Fibroblast of lung (primary cell): ENCODE data around the gene TGFBR3. TPM values are rescaled to one million over a fixed set of nuclear protein-coding genes. Genes with fewer than 3 reads are reported as not detected.
A peak's percentile ranks its signal among the peaks of the same experiment; 100 is the strongest.

ENCODE experiments used
- DNase-seq, 2 donors: peaks; one replicate each; pipeline versions ENCODE4 v3.0.0 to v3.0.0-alpha.2; 2010; ENCODE audit warnings: low read depth in 2 of 2
- H2AFZ ChIP-seq: 2 replicates; pipeline ENCODE4 v1.5.1; 2012; ENCODE audit warnings: low read length, control low read depth, inconsistent platforms
- H3K27ac ChIP-seq: 2 replicates; pipeline ENCODE4 v1.5.1; 2011; ENCODE audit warnings: low read length, control low read depth; ENCODE audit not compliant: insufficient read depth
- H3K27me3 ChIP-seq: 2 replicates; pipeline ENCODE4 v1.5.1; 2011; ENCODE audit warnings: mild to moderate bottlenecking, low read length; ENCODE audit not compliant: control insufficient read depth, insufficient read depth
- H3K36me3 ChIP-seq: 2 replicates; pipeline ENCODE4 v1.5.1; 2011; ENCODE audit warnings: low read length; ENCODE audit not compliant: control insufficient read depth, insufficient read depth
- H3K4me1 ChIP-seq: 2 replicates; pipeline ENCODE4 v1.5.1; 2011; ENCODE audit warnings: low read length; ENCODE audit not compliant: control insufficient read depth, insufficient read depth; ENCODE audit errors: extremely low read depth
- H3K4me2 ChIP-seq: 2 replicates; pipeline ENCODE4 v1.5.1; 2011; ENCODE audit warnings: low read length, control low read depth; ENCODE audit not compliant: insufficient read depth; ENCODE audit errors: extremely low read depth
- H3K4me3 ChIP-seq, 4 experiments: fragments of 200-600 bp in 1 of 4; sonication (generic) in 1 of 4; replicated peaks in 1 of 4; 2 replicates each; pipeline ENCODE4 v1.5.1; 2011 to 2016; ENCODE audit warnings: low read length in 4 of 4, low read depth in 3 of 4, mild to moderate bottlenecking in 3 of 4, control low read depth in 2 of 4, inconsistent platforms in 1 of 4, mixed read lengths in 1 of 4; ENCODE audit not compliant: insufficient read depth in 1 of 4; ENCODE audit errors: control extremely low read depth in 1 of 4
- H3K79me2 ChIP-seq: 2 replicates; pipeline ENCODE4 v1.5.1; 2012; ENCODE audit warnings: mild to moderate bottlenecking, low read length, inconsistent platforms; ENCODE audit not compliant: control insufficient read depth, insufficient read depth
- H3K9ac ChIP-seq: 2 replicates; pipeline ENCODE4 v1.5.1; 2011; ENCODE audit warnings: mild to moderate bottlenecking, low read length, control low read depth; ENCODE audit not compliant: insufficient read depth
- H3K9me3 ChIP-seq: 2 replicates; pipeline ENCODE4 v1.5.1; 2012; ENCODE audit warnings: low read depth, low read length; ENCODE audit not compliant: control insufficient read depth, insufficient read depth
- H4K20me1 ChIP-seq: 2 replicates; pipeline ENCODE4 v1.5.1; 2011; ENCODE audit warnings: low read length; ENCODE audit not compliant: control insufficient read depth, insufficient read depth; ENCODE audit errors: extremely low read depth
- EZH2 ChIP-seq: IDR thresholded peaks from 2 replicates; pipeline ENCODE4 v1.5.1; 2012; ENCODE audit warnings: low read length, control low read depth, mild to moderate bottlenecking; ENCODE audit errors: missing control alignments
- polyA plus RNA-seq, 2 donors: library from polyadenylated mRNA; depleted of rRNA in 1 of 2; stranded (reverse) in 1 of 2; unstranded in 1 of 2; fragments of >200 nt; gene quantifications; 2 replicates each; pipeline ENCODE4 v1.2.1, GENCODE V29; 2011 to 2012; ENCODE audit warnings: missing spikeins in 1 of 2
- total RNA-seq: library from RNA; depleted of rRNA; stranded (reverse); fragments of >200 nt; gene quantifications from 2 replicates; pipeline ENCODE4 v1.2.1, GENCODE V29; 2014
- TF ChIP-seq, protein P1 (sequence below), 2 donors: IDR thresholded peaks in 1 of 2; conservative IDR thresholded peaks in 1 of 2; 1 replicate in 1 of 2; 2 replicates in 1 of 2; pipeline ENCODE4 v1.5.1; 2011 to 2012; ENCODE audit warnings: low read length in 2 of 2, control low read depth in 1 of 2, inconsistent platforms in 1 of 2, low read depth in 1 of 2, mild to moderate bottlenecking in 1 of 2

TGFBR3 gene
- total and polyA plus RNA-seq, 2 donors (not counting 1 experiment from before 2014, with no cell fraction given) = 68.3 to 98.1 TPM

DNA sequence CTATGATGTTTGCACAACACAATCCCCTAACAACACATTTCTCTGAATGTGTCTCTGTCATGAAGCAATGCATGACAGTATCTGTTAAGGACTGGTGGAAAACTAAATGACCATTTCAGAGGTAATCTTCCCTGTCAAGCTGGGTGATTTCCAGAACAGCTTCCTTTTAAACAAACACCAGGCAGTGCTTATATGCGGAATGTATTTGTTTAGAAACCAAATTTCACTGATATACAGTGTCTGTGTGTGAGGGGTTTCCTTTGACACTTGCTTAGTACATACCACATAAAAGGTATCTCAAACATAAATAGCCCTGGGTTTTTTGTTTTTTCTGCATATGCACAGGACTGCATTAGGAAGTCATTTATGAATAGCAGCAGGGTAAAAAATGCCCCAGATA lies 95.6 kb downstream of the TGFBR3 start:
- Histone ChIP-seq H4K20me1 (no peaks in the 10 kb centered on the region), H3K36me3 (no peaks in the 10 kb centered on the region), H3K79me2 (peaks cover 2% of the 10 kb centered on the region), H3K4me2 (no peak overlapping the region), H3K27ac (no peak overlapping the region), H3K27me3 (no peaks in the 10 kb centered on the region), H3K4me3 (no peak overlapping the region), H3K9me3 (no peaks in the 10 kb centered on the region), H2AFZ (no peak overlapping the region), H3K9ac (no peak overlapping the region), H3K4me1 (peaks cover 12% of the 10 kb centered on the region)
- TF ChIP-seq, protein P1, sequence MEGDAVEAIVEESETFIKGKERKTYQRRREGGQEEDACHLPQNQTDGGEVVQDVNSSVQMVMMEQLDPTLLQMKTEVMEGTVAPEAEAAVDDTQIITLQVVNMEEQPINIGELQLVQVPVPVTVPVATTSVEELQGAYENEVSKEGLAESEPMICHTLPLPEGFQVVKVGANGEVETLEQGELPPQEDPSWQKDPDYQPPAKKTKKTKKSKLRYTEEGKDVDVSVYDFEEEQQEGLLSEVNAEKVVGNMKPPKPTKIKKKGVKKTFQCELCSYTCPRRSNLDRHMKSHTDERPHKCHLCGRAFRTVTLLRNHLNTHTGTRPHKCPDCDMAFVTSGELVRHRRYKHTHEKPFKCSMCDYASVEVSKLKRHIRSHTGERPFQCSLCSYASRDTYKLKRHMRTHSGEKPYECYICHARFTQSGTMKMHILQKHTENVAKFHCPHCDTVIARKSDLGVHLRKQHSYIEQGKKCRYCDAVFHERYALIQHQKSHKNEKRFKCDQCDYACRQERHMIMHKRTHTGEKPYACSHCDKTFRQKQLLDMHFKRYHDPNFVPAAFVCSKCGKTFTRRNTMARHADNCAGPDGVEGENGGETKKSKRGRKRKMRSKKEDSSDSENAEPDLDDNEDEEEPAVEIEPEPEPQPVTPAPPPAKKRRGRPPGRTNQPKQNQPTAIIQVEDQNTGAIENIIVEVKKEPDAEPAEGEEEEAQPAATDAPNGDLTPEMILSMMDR (conservative IDR thresholded peaks at IDR 0.05 in 1 of 2, IDR thresholded peaks at IDR 0.05 in 1 of 2; ENCODE audit: low read depth in 1 of 2, low read length in 2 of 2) = no peak
- TF ChIP-seq EZH2 = no peak
- no peak for DNase-seq

DNA sequence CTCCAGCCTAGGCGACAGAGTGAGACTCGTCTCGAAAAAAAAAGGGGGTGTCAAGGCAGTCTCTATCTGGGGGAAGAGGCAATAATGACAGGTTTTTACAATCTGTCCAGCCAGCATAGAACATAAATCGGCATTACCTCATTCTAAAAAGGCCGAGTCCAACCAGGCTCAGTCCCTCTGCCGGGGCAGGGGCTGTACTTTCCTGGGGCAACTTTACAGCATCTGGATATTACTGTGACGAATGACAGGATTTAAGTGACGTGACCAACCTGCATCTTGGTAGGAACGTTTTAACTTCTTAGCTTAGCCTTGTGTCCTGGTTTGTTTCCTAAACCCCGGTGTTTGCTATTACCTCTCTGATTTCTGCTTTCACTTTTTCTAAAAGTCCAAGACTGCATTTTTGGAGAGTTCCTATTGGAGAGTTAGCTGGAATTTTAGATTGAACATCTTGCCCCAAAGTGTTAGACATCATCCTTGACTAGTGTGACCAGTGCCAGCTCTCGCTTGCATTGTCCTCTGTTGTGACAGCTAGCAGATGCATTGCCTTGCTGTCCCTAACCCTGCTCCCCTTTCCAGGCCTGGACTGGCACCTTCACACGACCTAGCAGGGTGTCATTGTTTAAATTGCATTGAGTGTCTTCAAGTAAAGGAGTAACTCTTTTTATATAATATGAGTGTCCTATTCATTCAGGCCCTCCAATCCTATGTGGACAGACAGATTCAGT lies 96.5 kb downstream of the TGFBR3 start:
- Histone ChIP-seq H3K79me2 (peaks cover 3% of the 10 kb centered on the region), H3K27me3 (no peaks in the 10 kb centered on the region), H4K20me1 (no peaks in the 10 kb centered on the region), H2AFZ (no peak overlapping the region), H3K9me3 (no peaks in the 10 kb centered on the region), H3K4me2 (peak overlapping the region; percentile 40), H3K36me3 (no peaks in the 10 kb centered on the region), H3K27ac (no peak overlapping the region), H3K9ac (no peak overlapping the region), H3K4me3 (no peak overlapping the region), H3K4me1 (peaks cover 11% of the 10 kb centered on the region)
- DNase-seq = no peak
- TF ChIP-seq EZH2 = no peak
- TF ChIP-seq, protein P1 (conservative IDR thresholded peaks at IDR 0.05 in 1 of 2, IDR thresholded peaks at IDR 0.05 in 1 of 2; ENCODE audit: low read depth in 1 of 2, low read length in 2 of 2) = no peak

GRCh38 chr1:91787919-91788318 lies 98.0 kb downstream of the TGFBR3 start:
- Histone ChIP-seq H3K27ac (no peak overlapping the region), H3K4me3 (no peak overlapping the region), H3K9me3 (no peaks in the 10 kb centered on the region), H2AFZ (no peak overlapping the region), H3K9ac (no peak overlapping the region), H3K36me3 (no peaks in the 10 kb centered on the region), H3K27me3 (no peaks in the 10 kb centered on the region), H3K4me2 (peak overlapping the region; percentile 16), H4K20me1 (no peaks in the 10 kb centered on the region), H3K4me1 (peaks cover 18% of the 10 kb centered on the region), H3K79me2 (peaks cover 3% of the 10 kb centered on the region)
- TF ChIP-seq EZH2 = no peak
- TF ChIP-seq, protein P1 (conservative IDR thresholded peaks at IDR 0.05 in 1 of 2, IDR thresholded peaks at IDR 0.05 in 1 of 2; ENCODE audit: low read depth in 1 of 2, low read length in 2 of 2) = no peak
- no peak for DNase-seq
